A549 treated with Hydrocortisone at 1 μM for 4 hours (cell line): ENCODE results near the gene GTF3C5. TPM values are rescaled to one million over a fixed set of nuclear protein-coding genes. Genes with fewer than 3 reads are reported as not detected.

ENCODE experiments used
- total RNA-seq: library from RNA; stranded (reverse); fragments of 200-300 nt; extraction: Qiagen RNA extraction; gene quantifications from 5 replicates; pipeline ENCODE4 v1.2.3, GENCODE V29; 2022

Gene GTF3C5
- 60.6 to 65.1 TPM (median 64.8 TPM) in 5 replicates for total RNA-seq

GRCh38 chr9:133030317-133031129, at the start of gene GTF3C5:
GTF3C5 (plus strand) TSS chr9:133030997; CDS start chr9:133031012, 15 bp downstream.

GRCh38 chr9:133061764-133062145, 31.0 kb downstream of the GTF3C5 start, which contains the start of gene CEL:
CEL (plus strand) TSS chr9:133061981; CDS start chr9:133062003, 22 bp downstream.

Other genes with a start within 250 kb of the GTF3C5 start
- 0.83 to 1.3 TPM (median 1.2 TPM) in 5 replicates for gene AK8, start 152.7 kb upstream of the GTF3C5 start, total RNA-seq
- 3.8 to 6.1 TPM (median 5.2 TPM) in 5 replicates for gene SPACA9, start 152.1 kb upstream of the GTF3C5 start, total RNA-seq
- 14.9 to 18.6 TPM (median 15.6 TPM) in 5 replicates for gene TSC1, start 86.4 kb upstream of the GTF3C5 start, total RNA-seq
- 0.07 to 0.20 TPM (median 0.10 TPM) in 5 replicates for gene GFI1B, start 52.3 kb upstream of the GTF3C5 start, total RNA-seq
- gene CEL, start 31.0 kb downstream of the GTF3C5 start, total RNA-seq = 0.40 to 0.69 TPM (median 0.51 TPM) in 5 replicates
- gene RALGDS, start 90.2 kb downstream of the GTF3C5 start, total RNA-seq = 23.7 to 27.9 TPM (median 25.9 TPM) in 5 replicates
- 1.5 to 2.5 TPM (median 1.7 TPM) in 5 replicates for gene GBGT1, start 132.9 kb downstream of the GTF3C5 start, total RNA-seq
- gene OBP2B, start 178.3 kb downstream of the GTF3C5 start, total RNA-seq = not detected in 5 replicates
- gene ABO, start 244.2 kb downstream of the GTF3C5 start, total RNA-seq = not detected in 5 replicates